NB4 (cell line): Measurements from ENCODE around the gene SLC25A33.

Experiments
- DNase-seq: peaks from one replicate; pipeline ENCODE4 v3.0.0; 2010; ENCODE audit warnings: low read depth
- H3K4me3 ChIP-seq: one replicate; pipeline ENCODE4 v1.5.1; 2011; ENCODE audit warnings: mild to moderate bottlenecking, low read depth, low read length, moderate library complexity
- MAX ChIP-seq: IDR thresholded peaks from 2 replicates; pipeline ENCODE4 v1.6.1; 2011; ENCODE audit warnings: low read depth, low read length
- MYC ChIP-seq: IDR thresholded peaks from 2 replicates; pipeline ENCODE4 v1.6.1; 2011; ENCODE audit warnings: low read depth, low read length
- POLR2A ChIP-seq: IDR thresholded peaks from 2 replicates; pipeline ENCODE4 v1.6.1; 2011; ENCODE audit warnings: mild to moderate bottlenecking; ENCODE audit not compliant: insufficient read length; ENCODE audit errors: extremely low read depth
- TF ChIP-seq, protein P1 (sequence below): IDR thresholded peaks from one replicate; pipeline ENCODE4 v1.5.1; 2012; ENCODE audit warnings: low read depth, low read length

The SLC25A33 gene

DNA sequence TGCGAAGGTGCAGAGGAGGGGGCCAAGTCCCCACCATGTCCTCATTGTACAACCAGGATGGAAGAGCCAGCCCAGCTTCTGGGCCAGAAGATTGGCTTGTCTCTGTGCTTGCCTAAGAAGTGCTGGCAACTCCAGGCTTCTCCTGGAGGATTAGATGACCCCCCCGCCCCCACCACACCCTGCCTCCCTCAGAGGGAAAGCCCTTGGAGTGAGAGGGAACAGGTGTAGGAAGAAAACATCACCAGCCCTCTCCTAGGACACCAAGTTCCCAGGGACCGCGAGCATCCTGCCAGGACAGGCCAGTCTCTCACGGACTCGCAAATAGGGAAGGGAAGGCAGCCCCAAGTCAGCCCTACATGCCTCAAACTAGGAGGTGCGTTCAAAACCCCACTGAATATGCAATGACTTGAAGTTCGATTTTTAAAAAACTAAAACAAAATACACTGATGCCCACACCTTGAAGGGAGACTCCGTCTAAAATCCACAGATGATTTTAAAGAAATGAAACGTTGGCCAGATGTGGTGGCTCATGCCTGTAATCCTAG is 20.7 kb upstream of the SLC25A33 start:
- DNase-seq, result no peak
- no peak overlapping the region for H3K4me3 ChIP-seq
- TF ChIP-seq, protein P1, sequence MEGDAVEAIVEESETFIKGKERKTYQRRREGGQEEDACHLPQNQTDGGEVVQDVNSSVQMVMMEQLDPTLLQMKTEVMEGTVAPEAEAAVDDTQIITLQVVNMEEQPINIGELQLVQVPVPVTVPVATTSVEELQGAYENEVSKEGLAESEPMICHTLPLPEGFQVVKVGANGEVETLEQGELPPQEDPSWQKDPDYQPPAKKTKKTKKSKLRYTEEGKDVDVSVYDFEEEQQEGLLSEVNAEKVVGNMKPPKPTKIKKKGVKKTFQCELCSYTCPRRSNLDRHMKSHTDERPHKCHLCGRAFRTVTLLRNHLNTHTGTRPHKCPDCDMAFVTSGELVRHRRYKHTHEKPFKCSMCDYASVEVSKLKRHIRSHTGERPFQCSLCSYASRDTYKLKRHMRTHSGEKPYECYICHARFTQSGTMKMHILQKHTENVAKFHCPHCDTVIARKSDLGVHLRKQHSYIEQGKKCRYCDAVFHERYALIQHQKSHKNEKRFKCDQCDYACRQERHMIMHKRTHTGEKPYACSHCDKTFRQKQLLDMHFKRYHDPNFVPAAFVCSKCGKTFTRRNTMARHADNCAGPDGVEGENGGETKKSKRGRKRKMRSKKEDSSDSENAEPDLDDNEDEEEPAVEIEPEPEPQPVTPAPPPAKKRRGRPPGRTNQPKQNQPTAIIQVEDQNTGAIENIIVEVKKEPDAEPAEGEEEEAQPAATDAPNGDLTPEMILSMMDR, result no peak
- TF ChIP-seq MAX, result no peak
- TF ChIP-seq MYC, result no peak
- no peak for TF ChIP-seq POLR2A

DNA sequence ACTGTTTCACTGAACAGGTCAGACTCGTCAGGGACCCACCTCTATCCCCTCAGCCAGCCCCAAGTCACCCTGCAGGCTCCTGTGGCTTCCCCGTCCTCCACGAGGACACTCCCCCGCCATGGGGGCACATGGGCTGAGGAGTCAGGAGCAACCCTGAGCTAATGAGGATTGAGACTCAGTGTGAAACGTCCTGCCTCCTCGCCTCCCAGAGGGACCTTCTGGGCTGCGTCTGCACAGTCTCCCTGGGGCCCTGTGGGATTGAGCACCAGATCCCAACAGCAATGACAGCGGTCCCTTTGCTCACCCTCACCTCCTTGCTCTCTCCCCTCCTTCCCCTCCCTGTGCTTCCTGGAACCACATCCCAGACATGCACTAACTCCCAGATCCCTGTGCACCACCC is 18.9 kb upstream of the SLC25A33 start:
- no peak overlapping the region for H3K4me3 ChIP-seq
- no peak for TF ChIP-seq POLR2A
- TF ChIP-seq MYC, result no peak
- no peak for TF ChIP-seq MAX
- TF ChIP-seq, protein P1, result no peak
- peak; percentile 30 for DNase-seq

DNA sequence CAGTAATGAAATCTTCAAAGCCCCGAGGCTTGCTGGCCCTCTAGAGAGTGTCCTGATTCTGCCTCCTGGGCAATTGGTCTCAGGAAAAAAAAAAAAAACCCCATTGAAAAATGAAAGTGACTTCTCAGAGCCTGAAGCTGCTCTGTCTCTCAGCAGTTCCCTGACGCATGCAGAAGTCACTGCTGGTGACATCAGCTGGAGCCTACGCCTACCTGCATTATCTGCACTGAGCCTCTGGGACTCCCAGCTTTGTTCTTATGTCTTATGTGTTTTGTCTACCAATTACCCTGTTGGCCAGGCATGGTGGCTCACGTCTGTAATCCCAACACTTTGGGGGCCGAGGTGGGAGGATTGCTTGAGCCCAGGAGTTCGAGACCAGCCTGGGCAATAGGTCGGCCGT is 10.1 kb upstream of the SLC25A33 start:
- no peak for DNase-seq
- TF ChIP-seq MYC, result no peak
- TF ChIP-seq, protein P1, result no peak
- no peak for TF ChIP-seq POLR2A
- no peak for TF ChIP-seq MAX
- H3K4me3 ChIP-seq, result no peak overlapping the region

DNA sequence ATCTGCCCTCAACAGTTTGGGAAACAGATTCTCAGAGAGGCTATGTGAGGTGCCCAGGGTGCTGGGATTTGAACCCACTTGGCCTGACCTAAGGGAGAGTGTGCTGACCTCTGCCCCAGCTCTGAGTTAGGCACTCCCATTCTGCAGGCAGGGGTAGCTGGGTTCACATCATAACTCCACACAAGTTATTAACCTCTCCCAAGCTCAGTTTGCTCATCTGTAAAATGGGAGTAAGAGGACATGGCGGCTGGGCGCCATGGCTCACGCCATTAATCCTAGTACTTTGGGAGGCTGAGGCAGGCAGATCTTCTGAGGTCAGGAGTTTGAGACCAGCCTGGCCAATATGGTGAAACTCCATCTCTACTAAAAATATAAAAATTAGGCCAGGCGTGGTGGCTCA is 8.9 kb upstream of the SLC25A33 start:
- H3K4me3 ChIP-seq, result no peak overlapping the region
- DNase-seq, result no peak
- TF ChIP-seq, protein P1, result no peak

- no peak for DNase-seq
- TF ChIP-seq MYC (no peak), POLR2A (no peak), MAX (no peak)
- H3K4me3 ChIP-seq, result no peak overlapping the region
Measured at GRCh38 chr1:9534953-9535352, 4.3 kb upstream of the SLC25A33 start.

- no peak overlapping the region for H3K4me3 ChIP-seq
- TF ChIP-seq MYC, result no peak
- TF ChIP-seq POLR2A, result no peak
- TF ChIP-seq, protein P1, result no peak
- no peak for TF ChIP-seq MAX
- DNase-seq, result no peak
Measured at GRCh38 chr1:9536301-9536700, 3.0 kb upstream of the SLC25A33 start.
